BLaER1 treated with 17β-estradiol and CSF1 and Interleukin-3, amounts not matched to agents 10 nM and 100 nM (cell line): ENCODE results near the gene ITPKC.
"Not testable (repeated sequence)": the region's sequence is repeated elsewhere in the genome, so short reads cannot be mapped to it uniquely, and the experiment has no call there.

Experiments used
- H3K27ac ChIP-seq, 11 experiments: shearing (Covaris generic); formaldehyde crosslinking; 2 replicates each; pipeline ENCODE4 v1.8.1; 2022
- H3K27me3 ChIP-seq, 11 experiments: shearing (Covaris generic); formaldehyde crosslinking; 2 replicates each; pipeline ENCODE4 v1.8.1; 2022
- H3K36me3 ChIP-seq, 11 experiments: shearing (Covaris generic); formaldehyde crosslinking; 2 replicates each; pipeline ENCODE4 v1.8.1; 2022
- H3K4me1 ChIP-seq, 10 experiments: shearing (Covaris generic); formaldehyde crosslinking; 2 replicates each; pipeline ENCODE4 v1.8.1; 2022
- H3K4me2 ChIP-seq, 11 experiments: shearing (Covaris generic); formaldehyde crosslinking; 2 replicates each; pipeline ENCODE4 v1.8.1; 2022
- H3K4me3 ChIP-seq, 10 experiments: shearing (Covaris generic); formaldehyde crosslinking; 2 replicates each; pipeline ENCODE4 v1.8.1; 2022
- H3K9ac ChIP-seq, 11 experiments: shearing (Covaris generic); formaldehyde crosslinking; 2 replicates each; pipeline ENCODE4 v1.8.1; 2022
- H3K9me3 ChIP-seq, 11 experiments: shearing (Covaris generic); formaldehyde crosslinking; replicated peaks in 1 of 11; 2 replicates each; pipeline ENCODE4 v1.8.1; 2022
- H4K20me1 ChIP-seq, 11 experiments: shearing (Covaris generic); formaldehyde crosslinking; 2 replicates each; pipeline ENCODE4 v1.8.1; 2022
- Cebpa-rat ChIP-seq, 11 experiments: shearing (Covaris generic); IDR thresholded peaks; 2 replicates each; pipeline ENCODE4 v1.8.1; 2022

Gene ITPKC

GRCh38 chr19:40777937-40778705 lies 61.2 kb downstream of the ITPKC start, which contains the start of gene RAB4B:
Gene RAB4B (plus strand): TSS chr19:40778247. CDS start chr19:40778376, 129 bp downstream.
- H3K4me1 ChIP-seq: peaks cover 46 to 67% (median 51%) of the 10 kb centered on the region in 10 experiments
- peak within 1 kb of the TSS; percentile 61 to 75 (median 66) for H3K4me3 ChIP-seq
- no peak for TF ChIP-seq Cebpa-rat (IDR thresholded peaks at IDR 0.05)
- H3K36me3 ChIP-seq: peaks cover 0 to 24% (median 6%) of the 10 kb centered on the region in 11 experiments; a peak in 8 of 22 replicates
- peak within 1 kb of the TSS; percentile 86 to 95 (median 91) for H3K9ac ChIP-seq
- no peaks in the 10 kb centered on the region for H3K27me3 ChIP-seq
- no peaks in the 10 kb centered on the region for H3K9me3 ChIP-seq
- H3K4me2 ChIP-seq: peak within 1 kb of the TSS; percentile 87 to 99 (median 95)
- H4K20me1 ChIP-seq: peaks cover 0 to 13% (median 7%) of the 10 kb centered on the region in 11 experiments; a peak in 8 of 22 replicates
- peak within 1 kb of the TSS; percentile 92 to 100 (median 98) for H3K27ac ChIP-seq

- peaks cover 46 to 62% (median 51%) of the 10 kb centered on the region in 10 experiments for H3K4me1 ChIP-seq
- peaks cover 0 to 13% (median 7%) of the 10 kb centered on the region in 11 experiments; a peak in 8 of 22 replicates for H4K20me1 ChIP-seq
- peaks cover 0 to 30% (median 6%) of the 10 kb centered on the region in 11 experiments; a peak in 9 of 22 replicates for H3K36me3 ChIP-seq
- no peaks in the 10 kb centered on the region for H3K27me3 ChIP-seq
- H3K9me3 ChIP-seq: no peaks in the 10 kb centered on the region
- peak overlapping the region; percentile 85 to 95 (median 91) for H3K9ac ChIP-seq
- H3K27ac ChIP-seq: peak overlapping the region; percentile 82 to 100 (median 98)
- H3K4me3 ChIP-seq: peak overlapping the region; percentile 61 to 75 (median 66)
- TF ChIP-seq Cebpa-rat (IDR thresholded peaks at IDR 0.05): no peak
- H3K4me2 ChIP-seq: peak overlapping the region; percentile 73 to 97 (median 94)
Measured at GRCh38 chr19:40778706-40779284, 61.9 kb downstream of the ITPKC start.

GRCh38 chr19:40780582-40780981 lies 63.7 kb downstream of the ITPKC start:
- Histone ChIP-seq H3K9ac (no peak overlapping the region), H4K20me1 (peaks cover 0 to 10% (median 5%) of the 10 kb centered on the region in 11 experiments; a peak in 8 of 22 replicates), H3K27ac (no peak overlapping the region), H3K4me1 (peaks cover 31 to 44% (median 35%) of the 10 kb centered on the region in 10 experiments), H3K9me3 (no peaks in the 10 kb centered on the region), H3K27me3 (no peaks in the 10 kb centered on the region), H3K4me3 (no peak overlapping the region), H3K36me3 (peaks cover 0 to 48% (median 6%) of the 10 kb centered on the region in 11 experiments; a peak in 10 of 22 replicates), H3K4me2 (0 out of 22 replicates have a peak overlapping the region, but pooled peaks of 1 of the 11 experiments have one; percentile 89)
- no peak for TF ChIP-seq Cebpa-rat (IDR thresholded peaks at IDR 0.05)

- Histone ChIP-seq H4K20me1 (peaks cover 0 to 10% (median 4%) of the 10 kb centered on the region in 11 experiments; a peak in 8 of 22 replicates), H3K9me3 (no peaks in the 10 kb centered on the region), H3K36me3 (peaks cover 0 to 49% (median 6%) of the 10 kb centered on the region in 11 experiments; a peak in 10 of 22 replicates), H3K4me2 (peak overlapping the region in 1 of 11 experiments; percentile 40; a peak in 1 of 22 replicates), H3K27me3 (no peaks in the 10 kb centered on the region), H3K27ac (no peak overlapping the region), H3K4me3 (no peak overlapping the region), H3K4me1 (peaks cover 26 to 39% (median 29%) of the 10 kb centered on the region in 10 experiments), H3K9ac (no peak overlapping the region)
- TF ChIP-seq Cebpa-rat (IDR thresholded peaks at IDR 0.05): no peak
Measured at GRCh38 chr19:40781140-40781539, 64.2 kb downstream of the ITPKC start.

GRCh38 chr19:40783711-40784110 lies 66.8 kb downstream of the ITPKC start:
- peaks cover 0 to 74% (median 10%) of the 10 kb centered on the region in 11 experiments; a peak in 11 of 22 replicates for H3K36me3 ChIP-seq
- no peaks in the 10 kb centered on the region for H3K9me3 ChIP-seq
- H3K27me3 ChIP-seq: no peaks in the 10 kb centered on the region
- H3K27ac ChIP-seq: no peak overlapping the region
- H3K4me2 ChIP-seq: no peak overlapping the region
- TF ChIP-seq Cebpa-rat (IDR thresholded peaks at IDR 0.05): no peak
- H3K4me3 ChIP-seq: no peak overlapping the region
- H3K4me1 ChIP-seq: peaks cover 15 to 30% (median 22%) of the 10 kb centered on the region in 10 experiments
- no peak overlapping the region for H3K9ac ChIP-seq
- H4K20me1 ChIP-seq: peaks cover 0 to 3% (median 0%) of the 10 kb centered on the region in 11 experiments; a peak in 1 of 22 replicates

- H3K4me3 ChIP-seq, H3K9ac ChIP-seq, H3K9me3 ChIP-seq, H4K20me1 ChIP-seq, H3K27ac ChIP-seq, H3K27me3 ChIP-seq, H3K4me2 ChIP-seq: not testable (repeated sequence)
- peaks cover 0 to 79% (median 10%) of the 10 kb centered on the region in 11 experiments; a peak in 11 of 22 replicates for H3K36me3 ChIP-seq
- peaks cover 10 to 25% (median 17%) of the 10 kb centered on the region in 10 experiments for H3K4me1 ChIP-seq
Measured at GRCh38 chr19:40784146-40784545, 67.2 kb downstream of the ITPKC start.

GRCh38 chr19:40785526-40785925 lies 68.6 kb downstream of the ITPKC start:
- H3K27ac ChIP-seq: no peak overlapping the region
- H3K4me3 ChIP-seq: no peak overlapping the region
- H3K36me3 ChIP-seq: peaks cover 0 to 86% (median 15%) of the 10 kb centered on the region in 11 experiments; a peak in 13 of 22 replicates
- no peaks in the 10 kb centered on the region for H4K20me1 ChIP-seq
- H3K4me1 ChIP-seq: peaks cover 0 to 11% (median 6%) of the 10 kb centered on the region in 10 experiments; a peak in 8 of 20 replicates
- H3K4me2 ChIP-seq: no peak overlapping the region
- no peaks in the 10 kb centered on the region for H3K9me3 ChIP-seq
- H3K9ac ChIP-seq: no peak overlapping the region
- H3K27me3 ChIP-seq: no peaks in the 10 kb centered on the region
- no peak for TF ChIP-seq Cebpa-rat (IDR thresholded peaks at IDR 0.05)

- no peak overlapping the region for H3K4me3 ChIP-seq
- H3K4me2 ChIP-seq: no peak overlapping the region
- no peak overlapping the region for H3K27ac ChIP-seq
- H3K9ac ChIP-seq: no peak overlapping the region
- peaks cover 0 to 91% (median 15%) of the 10 kb centered on the region in 11 experiments; a peak in 15 of 22 replicates for H3K36me3 ChIP-seq
- no peak for TF ChIP-seq Cebpa-rat (IDR thresholded peaks at IDR 0.05)
- peaks cover 0 to 10% (median 3%) of the 10 kb centered on the region in 10 experiments; a peak in 12 of 20 replicates for H3K4me1 ChIP-seq
- H4K20me1 ChIP-seq: 0 out of 22 replicates have a peak, but pooled peaks cover 0 to 1% (median 0%) of the 10 kb centered on the region in 11 experiments
- H3K9me3 ChIP-seq: no peaks in the 10 kb centered on the region
- no peaks in the 10 kb centered on the region for H3K27me3 ChIP-seq
Measured at GRCh38 chr19:40786060-40787037, 69.4 kb downstream of the ITPKC start.
